HG03575 (cell line): ENCODE results near the gene MTARC1.

Experiments
- ATAC-seq: cut with Tn5 transposase; IDR thresholded peaks from one replicate; pipeline ENCODE4 v1.9.1; 2021; ENCODE audit not compliant: unreplicated experiment, insufficient number of reproducible peaks, low FRiP score; ENCODE audit errors: extremely low read depth

MTARC1 gene

GRCh38 chr1:220824031-220824989, 37.6 kb downstream of the MTARC1 start:
- ATAC-seq = no peak

GRCh38 chr1:220825819-220826551, 39.3 kb downstream of the MTARC1 start:
- ATAC-seq = no peak

DNA sequence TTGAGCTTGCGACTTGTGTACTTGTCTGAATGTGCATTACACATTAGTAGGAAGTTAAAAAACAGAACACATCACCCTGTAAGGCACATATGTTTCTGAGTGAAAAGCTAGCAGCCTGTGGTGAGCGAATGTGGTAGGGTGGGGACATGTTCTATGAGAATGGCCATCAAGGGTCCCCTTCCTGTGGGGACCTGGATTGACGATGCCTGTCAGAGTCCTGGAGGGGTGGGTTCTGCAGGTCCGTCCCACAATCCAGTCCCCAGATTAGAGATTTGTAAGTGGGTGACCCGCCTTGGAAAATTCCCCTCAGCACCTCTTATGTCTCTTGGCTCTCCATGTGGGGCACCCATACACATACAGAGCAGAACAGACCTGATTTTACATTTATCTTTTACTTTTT, 40.0 kb downstream of the MTARC1 start:
- ATAC-seq = no peak

DNA sequence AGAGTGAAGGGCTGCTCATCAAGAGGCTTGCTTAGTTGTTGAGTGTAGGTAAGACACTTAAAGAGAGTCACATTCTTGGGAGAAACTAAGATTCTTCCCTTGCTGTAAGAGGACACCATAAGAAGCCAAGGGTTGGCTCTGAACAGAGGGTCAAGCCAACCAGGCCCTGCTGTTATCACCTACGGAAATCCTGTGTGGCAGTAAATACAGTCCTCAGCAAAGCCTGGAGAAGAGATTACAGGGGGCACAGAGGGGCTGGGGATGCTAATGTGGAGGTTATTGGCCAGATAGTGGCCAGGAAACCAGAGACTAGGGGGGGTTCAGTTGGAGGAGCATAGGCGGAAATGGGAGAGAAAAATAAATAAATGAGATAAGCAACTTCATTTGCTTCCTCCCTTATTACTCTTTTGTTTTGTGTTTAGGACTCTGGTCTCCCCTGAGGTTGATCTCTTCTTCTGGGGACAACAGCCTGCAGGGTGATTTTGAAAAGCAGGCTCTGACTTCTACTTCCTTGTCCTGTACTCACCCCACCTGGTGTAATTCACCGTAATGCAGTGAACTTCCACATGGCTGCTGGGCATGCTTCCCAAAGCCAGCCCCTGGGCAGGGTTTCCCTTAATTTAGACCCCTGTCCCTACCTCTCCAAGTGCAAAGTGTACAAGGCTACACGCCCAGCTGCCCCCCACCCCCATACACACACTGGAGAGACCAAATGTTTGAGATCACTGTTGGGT, 40.9 kb downstream of the MTARC1 start:
- no peak for ATAC-seq

- no peak for ATAC-seq
Measured at GRCh38 chr1:220828179-220828490, 41.4 kb downstream of the MTARC1 start.

GRCh38 chr1:220828950-220829586, 42.4 kb downstream of the MTARC1 start:
- ATAC-seq = no peak

DNA sequence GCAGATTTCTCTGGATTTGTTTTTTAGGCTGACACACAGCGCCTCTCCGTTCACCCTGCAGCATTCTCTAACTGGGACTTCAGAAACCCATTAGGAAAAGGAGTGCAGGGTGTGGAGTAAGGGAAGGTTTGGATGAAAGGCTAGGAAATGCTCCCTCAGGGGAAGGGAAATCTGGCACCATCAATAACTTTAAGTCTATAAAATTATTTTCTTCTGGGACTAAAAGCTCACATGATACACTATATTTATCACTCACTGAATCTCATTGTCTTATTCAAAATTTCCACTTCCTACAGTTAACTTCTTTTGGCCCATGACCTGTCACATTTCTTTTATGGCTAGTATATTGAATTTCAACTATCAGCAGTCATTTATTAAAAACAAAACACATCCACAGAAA, 46.7 kb downstream of the MTARC1 start:
- ATAC-seq = no peak

DNA sequence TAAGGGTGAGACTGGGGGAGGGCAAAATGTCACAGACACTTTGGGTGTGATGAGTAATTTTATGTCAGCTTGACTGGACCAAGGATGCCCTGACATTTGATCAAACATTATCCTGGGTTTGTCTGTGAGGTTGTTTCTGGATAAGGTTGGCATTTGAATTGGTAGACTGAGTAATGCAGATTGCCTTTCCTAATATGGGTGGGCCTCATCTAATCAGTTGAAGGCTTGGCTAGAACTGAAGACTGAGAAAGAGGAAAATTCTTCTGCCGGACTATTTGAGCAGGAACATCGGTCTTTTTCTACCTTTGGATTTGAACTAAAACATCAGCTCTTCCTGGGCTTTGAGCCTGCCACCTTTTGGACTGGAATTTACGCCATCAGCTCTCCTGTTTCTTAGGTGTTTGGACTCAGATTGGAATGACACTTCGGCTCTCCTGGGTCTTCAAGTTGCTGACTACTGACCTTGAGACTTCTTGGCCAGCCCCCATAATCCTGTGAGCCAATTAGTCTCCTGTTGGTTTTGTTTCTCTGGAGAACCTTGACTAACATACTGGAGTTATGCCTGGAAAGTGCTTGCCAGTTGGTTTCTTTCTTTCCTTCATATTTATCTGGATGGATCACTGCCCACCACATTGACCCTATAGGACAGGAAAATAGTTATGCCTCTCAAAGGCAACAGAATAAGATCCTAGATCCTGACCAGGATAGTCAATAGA, 47.6 kb downstream of the MTARC1 start:
- no peak for ATAC-seq
